Measurements from ENCODE around the gene TMEM18. TPM values are rescaled to one million over a fixed set of nuclear protein-coding genes. Genes with fewer than 3 reads are reported as not detected.

Gene TMEM18
- total and polyA plus RNA-seq, 2 experiments from 2014 or later: 9.9 to 37.7 TPM

DNA sequence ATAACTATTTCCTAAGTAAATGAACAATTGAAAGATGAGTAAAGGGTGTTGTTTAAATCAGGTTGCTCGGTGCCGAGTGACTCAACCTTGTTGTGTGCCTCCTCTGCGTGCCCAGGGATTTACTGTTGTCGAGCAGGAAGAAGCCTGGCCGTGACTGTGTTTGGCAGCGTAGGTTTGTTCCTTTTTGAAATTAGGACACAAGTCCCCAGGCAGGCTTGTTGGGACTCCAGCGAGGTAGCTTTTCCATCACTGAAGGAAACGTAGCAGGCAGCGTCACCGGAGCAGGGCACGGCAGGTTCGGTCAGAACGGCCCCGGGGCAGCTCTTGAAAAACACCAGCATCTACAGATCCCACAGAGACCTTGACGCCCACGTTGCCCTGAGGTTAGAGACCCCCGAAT, 48.6 kb downstream of the TMEM18 start:
- Histone ChIP-seq H3K27ac (no peak overlapping the region), H3K9me3 (ENCODE audit: low read depth) (no peaks in the 10 kb centered on the region), H3K4me3 (no peak overlapping the region), H3K36me3 (ENCODE audit: low read depth) (no peaks in the 10 kb centered on the region), H3K4me1 (ENCODE audit: insufficient read depth) (no peaks in the 10 kb centered on the region), H4K20me1 (ENCODE audit: insufficient read depth) (no peaks in the 10 kb centered on the region), H3K4me2 (ENCODE audit: unreplicated experiment) (no peak overlapping the region), H3K79me2 (ENCODE audit: insufficient read depth) (no peaks in the 10 kb centered on the region), H2AFZ (no peak overlapping the region), H3F3A (ENCODE audit: insufficient read depth) (no peaks in the 10 kb centered on the region), H3K9ac (no peak overlapping the region), H3K9me2 (ENCODE audit: insufficient read depth) (no peaks in the 10 kb centered on the region), H3K27me3 (replicated peaks; ENCODE audit: insufficient read depth) (no peaks in the 10 kb centered on the region)
- in situ Hi-C loops (cut with MboI): no loop called here
- TF ChIP-seq EZH2 (IDR thresholded peaks at IDR 0.05; ENCODE audit: insufficient read depth, poor library complexity, severe bottlenecking): no peak
- 73% methylated on average over 17 of the region's 17 CpGs for WGBS, 2 experiments (ENCODE audit: low coverage in 1 of 2, low lambda C conversion rate in 2 of 2, missing lambda C conversion rate in 2 of 2)
- no peak for DNase-seq

DNA sequence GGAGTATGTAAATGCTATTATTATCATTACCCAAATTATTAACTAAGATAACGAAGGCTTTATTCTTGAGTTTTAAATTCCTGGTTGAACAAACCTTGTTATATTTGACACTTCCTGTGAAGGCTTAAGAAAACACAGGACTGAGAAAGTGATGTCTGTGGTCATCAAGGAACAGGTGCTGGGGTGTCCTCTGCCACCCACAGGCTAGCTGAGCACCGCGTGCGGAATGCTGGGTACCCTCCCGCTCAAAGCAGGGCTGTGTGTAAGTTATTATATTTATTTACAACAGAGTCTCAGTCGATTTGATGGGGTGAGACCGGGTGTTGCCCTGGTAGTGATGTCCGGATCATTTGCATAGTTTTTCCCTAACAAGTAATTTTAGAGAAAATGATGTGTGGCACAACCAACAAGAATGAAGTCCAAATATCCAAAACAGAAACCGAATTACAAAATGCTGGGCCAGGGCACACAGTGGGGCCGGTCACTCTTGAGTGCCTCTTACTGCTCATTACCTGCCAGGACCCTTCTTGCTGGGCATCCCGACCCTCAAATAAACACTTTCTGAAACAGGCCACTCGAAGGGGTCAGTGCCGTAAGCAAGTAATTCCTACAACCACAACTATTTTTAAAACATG, 49.2 kb downstream of the TMEM18 start:
- Histone ChIP-seq H4K20me1 (ENCODE audit: insufficient read depth) (no peaks in the 10 kb centered on the region), H3K4me3 (no peak overlapping the region), H3K27me3 (replicated peaks; ENCODE audit: insufficient read depth) (no peaks in the 10 kb centered on the region), H2AFZ (no peak overlapping the region), H3K4me2 (ENCODE audit: unreplicated experiment) (no peak overlapping the region), H3F3A (ENCODE audit: insufficient read depth) (no peaks in the 10 kb centered on the region), H3K36me3 (ENCODE audit: low read depth) (no peaks in the 10 kb centered on the region), H3K4me1 (ENCODE audit: insufficient read depth) (no peaks in the 10 kb centered on the region), H3K27ac (no peak overlapping the region), H3K9me2 (ENCODE audit: insufficient read depth) (no peaks in the 10 kb centered on the region), H3K9me3 (ENCODE audit: low read depth) (no peaks in the 10 kb centered on the region), H3K79me2 (ENCODE audit: insufficient read depth) (no peaks in the 10 kb centered on the region), H3K9ac (no peak overlapping the region)
- DNase-seq: no peak
- whole genome bisulfite sequencing, 2 experiments (ENCODE audit: low coverage in 1 of 2, low lambda C conversion rate in 2 of 2, missing lambda C conversion rate in 2 of 2): 68 to 69% methylated on average over 13 of the region's 13 CpGs
- in situ Hi-C loops (cut with MboI): no loop called here
- TF ChIP-seq EZH2phosphoT487 (IDR thresholded peaks at IDR 0.05; ENCODE audit: insufficient read depth, low read depth): no peak
- TF ChIP-seq EZH2 (IDR thresholded peaks at IDR 0.05; ENCODE audit: insufficient read depth, poor library complexity, severe bottlenecking): no peak

DNA sequence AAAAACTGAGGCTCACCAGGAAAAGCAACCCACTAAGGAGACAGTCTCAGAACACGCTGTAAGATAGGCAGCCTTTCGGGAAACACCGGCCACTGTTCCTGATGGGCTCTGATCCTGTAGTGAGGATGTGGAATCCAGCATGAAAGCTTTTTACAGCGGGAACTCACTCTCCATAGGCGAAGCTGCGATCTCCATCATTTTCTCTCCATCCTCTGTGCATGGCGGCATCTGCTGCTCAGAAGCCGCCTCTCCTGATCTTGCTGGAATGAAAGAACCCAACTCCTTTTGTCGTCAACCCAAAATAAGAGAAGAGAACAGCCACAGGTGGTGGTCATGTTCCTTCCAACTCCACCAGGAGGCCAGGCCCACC, 49.9 kb downstream of the TMEM18 start:
- Histone ChIP-seq H3K9me3 (ENCODE audit: low read depth) (no peaks in the 10 kb centered on the region), H3K9ac (no peak overlapping the region), H2AFZ (no peak overlapping the region), H3K36me3 (ENCODE audit: low read depth) (no peaks in the 10 kb centered on the region), H3K27me3 (replicated peaks; ENCODE audit: insufficient read depth) (no peaks in the 10 kb centered on the region), H3K79me2 (ENCODE audit: insufficient read depth) (no peaks in the 10 kb centered on the region), H3K9me2 (ENCODE audit: insufficient read depth) (no peaks in the 10 kb centered on the region), H3K4me1 (ENCODE audit: insufficient read depth) (no peaks in the 10 kb centered on the region), H3K4me3 (no peak overlapping the region), H3K27ac (no peak overlapping the region), H4K20me1 (ENCODE audit: insufficient read depth) (no peaks in the 10 kb centered on the region), H3K4me2 (ENCODE audit: unreplicated experiment) (no peak overlapping the region), H3F3A (ENCODE audit: insufficient read depth) (no peaks in the 10 kb centered on the region)
- TF ChIP-seq EZH2phosphoT487 (IDR thresholded peaks at IDR 0.05; ENCODE audit: insufficient read depth, low read depth) (no peak), EZH2 (IDR thresholded peaks at IDR 0.05; ENCODE audit: insufficient read depth, poor library complexity, severe bottlenecking) (no peak)
- no peak for DNase-seq
- in situ Hi-C loops (cut with MboI): no loop called here
- 60 to 64% methylated on average over 9 of the region's 9 CpGs for WGBS, 2 experiments (ENCODE audit: low coverage in 1 of 2, low lambda C conversion rate in 2 of 2, missing lambda C conversion rate in 2 of 2)

DNA sequence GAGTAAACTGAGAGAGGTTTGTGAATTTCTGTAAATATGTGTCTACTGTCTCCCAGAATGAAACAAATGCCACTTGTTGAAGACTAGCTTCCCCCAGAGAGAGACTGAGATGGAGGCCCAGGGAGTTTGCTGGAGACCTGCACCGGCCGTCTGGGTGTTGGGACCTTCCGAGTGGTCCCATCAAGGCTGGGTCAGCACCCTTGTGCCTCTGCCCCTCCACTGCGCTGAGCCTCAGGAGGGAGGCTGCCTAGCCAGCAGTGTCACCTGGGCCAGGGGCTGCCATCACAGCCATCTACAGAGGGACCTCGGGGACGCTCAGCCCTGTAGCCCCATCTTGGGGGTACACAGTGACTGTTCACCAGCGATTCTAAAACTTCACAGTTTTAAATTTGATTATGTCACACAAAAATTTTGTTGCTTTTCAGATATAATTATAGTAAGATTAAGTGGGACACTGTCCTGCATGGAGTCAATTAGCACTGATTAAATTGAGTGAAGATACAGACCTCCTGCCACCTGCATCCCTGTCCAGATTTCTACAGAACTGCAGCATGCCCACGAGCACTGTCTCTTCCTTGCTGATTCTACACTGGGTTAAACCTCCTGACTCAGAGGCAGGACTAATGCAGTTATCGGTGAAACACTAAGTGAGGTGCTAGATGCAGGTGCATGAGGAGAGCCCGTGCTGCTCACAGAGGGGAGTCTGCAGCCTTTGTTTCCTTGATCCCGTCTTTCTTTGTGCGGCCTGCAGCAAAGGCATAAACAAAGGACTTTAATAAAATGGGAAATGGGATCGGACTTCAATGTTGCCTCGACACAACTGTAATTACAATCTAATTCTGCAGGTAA, 50.5 kb downstream of the TMEM18 start:
- Histone ChIP-seq H3K4me3 (no peak overlapping the region), H3K4me2 (ENCODE audit: unreplicated experiment) (no peak overlapping the region), H3K27ac (no peak overlapping the region), H3F3A (ENCODE audit: insufficient read depth) (no peaks in the 10 kb centered on the region), H2AFZ (no peak overlapping the region), H3K9me3 (ENCODE audit: low read depth) (no peaks in the 10 kb centered on the region), H3K4me1 (ENCODE audit: insufficient read depth) (no peaks in the 10 kb centered on the region), H3K9ac (no peak overlapping the region), H4K20me1 (ENCODE audit: insufficient read depth) (no peaks in the 10 kb centered on the region), H3K79me2 (ENCODE audit: insufficient read depth) (no peaks in the 10 kb centered on the region), H3K9me2 (ENCODE audit: insufficient read depth) (no peaks in the 10 kb centered on the region), H3K27me3 (replicated peaks; ENCODE audit: insufficient read depth) (no peaks in the 10 kb centered on the region), H3K36me3 (ENCODE audit: low read depth) (no peaks in the 10 kb centered on the region)
- in situ Hi-C loops (cut with MboI): no loop called here
- no peak for TF ChIP-seq EZH2 (IDR thresholded peaks at IDR 0.05; ENCODE audit: insufficient read depth, poor library complexity, severe bottlenecking)
- TF ChIP-seq EZH2phosphoT487 (IDR thresholded peaks at IDR 0.05; ENCODE audit: insufficient read depth, low read depth): no peak
- no peak for DNase-seq
- 50 to 56% methylated on average over 14 of the region's 14 CpGs for WGBS, 2 experiments (ENCODE audit: low coverage in 1 of 2, low lambda C conversion rate in 2 of 2, missing lambda C conversion rate in 2 of 2)
